ENCODE data around the gene NUP188.
A peak's percentile ranks its signal among the peaks of the same experiment; 100 is the strongest.

- TF ChIP-seq CTCF (IDR thresholded peaks at IDR 0.05), result no peak
- TF ChIP-seq POLR2AphosphoS5 (IDR thresholded peaks at IDR 0.05), result peak; percentile 15 to 50 (median 26)
Measured at GRCh38 chr9:128902351-128903078, 45.0 kb upstream of the NUP188 start.
